CMK (cell line): ENCODE data around the gene INTS3.
"Not testable (repeated sequence)": the region's sequence is repeated elsewhere in the genome, so short reads cannot be mapped to it uniquely, and the experiment has no call there.

Source experiments
- DNase-seq: peaks from one replicate; pipeline ENCODE4 v3.0.0-alpha.2; 2010; ENCODE audit warnings: low read depth

Gene INTS3

DNA sequence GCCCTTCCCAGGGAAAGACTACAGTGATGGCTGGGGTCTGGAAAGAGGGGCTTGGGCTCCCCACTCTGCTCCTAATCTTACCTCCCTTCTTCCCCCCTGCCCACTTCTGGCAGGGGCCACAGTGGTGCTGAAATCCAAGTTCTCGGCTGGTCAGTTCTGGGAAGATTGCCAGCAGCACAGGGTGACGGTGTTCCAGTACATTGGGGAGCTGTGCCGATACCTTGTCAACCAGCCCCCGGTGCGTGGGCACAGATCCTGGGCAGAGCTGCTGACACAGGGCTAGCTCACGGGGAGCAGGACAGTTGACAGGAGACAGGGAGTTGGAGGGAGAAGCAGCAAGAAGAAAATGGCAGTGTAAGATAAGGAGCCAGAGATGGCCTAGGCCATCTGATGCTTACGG, 49.8 kb downstream of the INTS3 start:
- DNase-seq = no peak

DNA sequence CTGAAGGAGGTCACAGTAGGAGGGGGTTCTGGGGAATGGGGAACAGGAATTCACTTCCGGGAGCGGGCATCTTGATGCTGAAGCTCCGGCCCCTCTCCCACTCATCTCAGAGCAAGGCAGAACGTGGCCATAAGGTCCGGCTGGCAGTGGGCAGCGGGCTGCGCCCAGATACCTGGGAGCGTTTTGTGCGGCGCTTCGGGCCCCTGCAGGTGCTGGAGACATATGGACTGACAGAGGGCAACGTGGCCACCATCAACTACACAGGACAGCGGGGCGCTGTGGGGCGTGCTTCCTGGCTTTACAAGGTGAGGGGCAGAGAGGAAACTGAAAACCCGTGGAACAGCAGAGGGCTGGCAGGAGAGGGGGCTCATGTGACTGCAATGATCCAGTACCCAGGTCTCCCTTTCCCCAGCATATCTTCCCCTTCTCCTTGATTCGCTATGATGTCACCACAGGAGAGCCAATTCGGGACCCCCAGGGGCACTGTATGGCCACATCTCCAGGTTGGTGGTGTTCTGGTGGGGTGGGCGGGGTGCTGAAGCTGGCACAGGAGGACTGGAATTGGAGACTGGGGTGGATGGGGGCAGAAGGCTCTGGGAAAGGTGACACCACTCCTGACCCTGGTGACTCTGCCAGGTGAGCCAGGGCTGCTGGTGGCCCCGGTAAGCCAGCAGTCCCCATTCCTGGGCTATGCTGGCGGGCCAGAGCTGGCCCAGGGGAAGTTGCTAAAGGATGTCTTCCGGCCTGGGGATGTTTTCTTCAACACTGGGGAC, 50.4 kb downstream of the INTS3 start:
- DNase-seq = no peak

DNA sequence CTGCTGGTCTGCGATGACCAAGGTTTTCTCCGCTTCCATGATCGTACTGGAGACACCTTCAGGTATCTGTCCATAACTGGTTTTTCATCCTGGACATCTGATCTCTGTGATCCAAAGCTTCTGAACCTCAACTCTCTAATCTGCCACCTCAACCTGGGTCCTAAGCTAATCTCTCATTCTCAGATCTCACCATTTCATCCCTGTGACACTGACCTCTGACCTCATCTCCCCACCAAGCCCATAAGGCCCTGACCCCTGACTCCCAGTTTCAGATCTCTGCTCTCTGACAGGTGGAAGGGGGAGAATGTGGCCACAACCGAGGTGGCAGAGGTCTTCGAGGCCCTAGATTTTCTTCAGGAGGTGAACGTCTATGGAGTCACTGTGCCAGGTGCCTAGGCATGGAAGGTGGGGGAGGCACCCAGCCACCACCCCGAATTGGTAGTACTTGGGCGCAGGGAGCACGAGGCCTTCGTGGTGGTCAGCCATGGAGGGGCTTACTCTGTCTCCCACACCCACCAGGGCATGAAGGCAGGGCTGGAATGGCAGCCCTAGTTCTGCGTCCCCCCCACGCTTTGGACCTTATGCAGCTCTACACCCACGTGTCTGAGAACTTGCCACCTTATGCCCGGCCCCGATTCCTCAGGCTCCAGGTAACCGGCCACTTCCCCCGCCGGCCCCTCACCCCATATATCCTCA, 51.1 kb downstream of the INTS3 start:
- DNase-seq = no peak

DNA sequence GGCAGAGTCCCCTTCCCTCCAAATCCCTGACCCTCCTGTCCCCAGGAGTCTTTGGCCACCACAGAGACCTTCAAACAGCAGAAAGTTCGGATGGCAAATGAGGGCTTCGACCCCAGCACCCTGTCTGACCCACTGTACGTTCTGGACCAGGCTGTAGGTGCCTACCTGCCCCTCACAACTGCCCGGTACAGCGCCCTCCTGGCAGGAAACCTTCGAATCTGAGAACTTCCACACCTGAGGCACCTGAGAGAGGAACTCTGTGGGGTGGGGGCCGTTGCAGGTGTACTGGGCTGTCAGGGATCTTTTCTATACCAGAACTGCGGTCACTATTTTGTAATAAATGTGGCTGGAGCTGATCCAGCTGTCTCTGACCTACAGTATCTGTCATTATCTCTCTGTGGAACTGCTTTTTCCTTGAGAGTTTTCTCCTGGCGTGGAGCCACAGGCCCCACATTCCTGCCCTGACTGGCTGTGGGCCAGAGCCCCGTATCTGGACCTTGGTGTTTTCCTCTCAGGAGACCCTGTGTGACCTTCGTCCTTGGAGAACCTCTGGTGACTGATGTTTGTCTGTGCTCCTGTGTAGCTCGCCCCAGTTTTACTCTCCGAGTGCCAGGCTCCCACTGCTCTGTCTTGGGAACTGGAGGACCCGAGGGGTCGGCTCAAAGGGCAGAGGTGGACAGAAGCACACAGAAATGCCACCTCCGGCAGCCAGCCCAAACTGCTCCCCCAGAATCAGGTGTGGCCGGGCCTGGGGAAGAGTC, 52.1 kb downstream of the INTS3 start:
- no peak for DNase-seq

DNA sequence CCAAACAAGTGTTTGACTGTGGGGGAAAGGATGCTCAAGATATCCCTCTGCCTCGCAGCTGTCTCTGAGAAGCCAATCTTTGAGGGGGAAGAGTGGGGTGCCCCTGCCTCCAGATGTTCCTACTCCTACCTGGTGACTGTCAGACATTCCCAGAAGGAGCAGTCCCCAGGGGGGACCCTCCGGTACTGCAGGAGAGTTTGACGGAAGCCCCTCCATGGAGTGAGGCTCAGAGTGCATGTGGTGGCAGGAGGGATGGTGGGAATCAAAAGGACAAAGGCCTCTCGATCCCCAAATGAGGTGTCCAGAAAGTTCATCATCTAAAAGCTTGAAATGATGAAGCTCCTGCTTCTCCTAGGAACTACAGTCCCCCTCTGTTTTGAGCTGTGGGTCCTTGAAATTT, 52.7 kb downstream of the INTS3 start:
- DNase-seq = no peak

DNA sequence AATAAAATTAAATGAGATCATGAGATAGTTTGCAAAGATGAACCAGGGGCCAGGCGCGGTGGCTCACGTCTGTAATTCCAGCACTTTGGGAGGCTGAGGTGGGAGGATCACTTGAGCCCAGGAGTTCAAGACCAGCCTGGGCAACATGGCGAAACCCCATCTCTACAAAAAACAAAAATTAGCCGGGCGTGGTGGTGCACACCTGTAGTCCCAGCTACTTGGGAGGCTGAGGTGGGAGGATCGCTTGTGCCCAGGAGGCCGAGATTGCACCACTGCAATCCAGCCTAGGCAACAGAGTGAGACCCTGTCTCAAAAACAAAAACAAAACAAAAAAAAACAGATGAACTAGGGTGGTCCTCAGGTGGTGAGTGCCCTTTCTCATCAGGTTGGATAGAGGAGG, 54.8 kb downstream of the INTS3 start:
- not testable (repeated sequence) for DNase-seq

DNA sequence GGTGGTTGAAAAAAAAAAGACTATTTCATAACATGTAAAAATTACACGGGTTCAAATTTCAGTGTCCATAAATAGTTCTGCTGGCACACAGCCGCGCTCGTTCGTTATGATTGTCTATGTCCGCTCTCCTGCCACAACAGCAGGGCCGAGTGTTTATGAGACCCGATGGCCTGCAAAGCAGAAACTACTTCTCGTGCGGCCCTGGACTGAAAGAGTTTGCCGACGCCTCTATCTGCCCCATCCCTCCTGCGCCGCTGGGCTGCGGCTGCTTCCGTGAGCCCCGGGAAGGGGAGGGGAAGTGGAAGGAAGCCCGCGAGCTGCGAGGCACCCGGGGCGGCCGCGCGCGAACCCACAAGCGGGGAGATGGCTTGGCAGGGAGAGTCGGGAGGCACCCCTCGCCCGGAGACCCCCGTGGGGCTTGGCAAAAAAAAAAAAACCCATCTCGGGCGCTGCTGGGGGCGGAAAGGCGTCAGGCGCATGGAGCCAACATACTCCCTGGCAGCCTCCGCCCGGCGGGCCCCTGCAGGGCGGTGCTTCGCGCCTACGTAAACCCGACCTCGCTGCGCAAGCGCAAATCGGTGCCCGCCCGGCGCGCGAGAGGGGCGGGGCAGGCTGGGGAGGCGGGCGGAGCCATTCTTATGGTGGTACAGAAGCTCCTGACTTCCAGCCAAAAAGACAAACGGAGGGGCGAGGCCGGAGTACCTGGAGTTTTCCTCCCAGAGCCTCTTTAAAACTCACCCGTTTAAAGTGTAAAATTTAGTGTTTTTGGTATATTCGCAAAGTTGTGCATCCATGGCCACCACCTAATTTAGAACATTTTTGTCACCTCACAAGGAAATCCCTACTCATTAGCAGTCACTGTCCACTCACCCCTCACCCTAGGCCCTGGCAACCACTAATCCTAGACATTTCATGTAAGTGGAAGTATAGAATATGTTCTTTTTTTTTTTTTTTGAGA, 55.7 kb downstream of the INTS3 start:
- peak; percentile 67 for DNase-seq

DNA sequence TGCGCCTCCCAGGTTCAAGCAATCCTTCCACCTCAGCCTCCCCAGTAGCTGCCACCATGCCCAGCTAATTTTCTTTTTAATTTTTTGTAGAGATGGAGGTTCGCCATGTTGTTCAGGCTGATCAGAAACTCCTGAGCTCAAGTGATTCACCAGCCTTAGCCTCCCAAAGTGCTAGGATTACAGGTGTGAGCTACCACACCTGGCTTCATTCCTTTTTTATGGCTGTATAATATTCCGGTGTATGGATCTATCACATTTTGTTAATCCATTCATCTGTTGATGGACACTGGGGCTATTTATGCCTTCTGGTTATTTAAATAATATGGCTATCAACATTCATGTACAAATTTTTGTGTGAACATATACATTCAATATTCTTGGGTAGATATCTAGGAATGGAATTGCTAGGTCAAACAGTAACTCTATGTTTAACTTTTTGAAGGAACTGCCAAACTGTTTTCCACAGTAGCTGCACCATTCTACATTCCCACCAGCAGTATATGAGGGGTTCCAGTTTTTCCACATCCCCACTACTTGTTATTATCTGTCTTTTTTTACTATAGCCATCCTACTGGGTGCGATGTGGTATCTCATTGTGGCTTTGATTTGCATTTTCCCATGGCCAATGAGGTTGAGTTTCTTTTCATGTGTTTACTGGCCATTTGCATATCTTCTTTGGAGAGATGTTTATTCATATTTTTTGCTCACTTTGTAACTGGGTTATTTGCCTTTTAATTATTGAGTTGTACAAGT, 58.4 kb downstream of the INTS3 start:
- no peak for DNase-seq

DNA sequence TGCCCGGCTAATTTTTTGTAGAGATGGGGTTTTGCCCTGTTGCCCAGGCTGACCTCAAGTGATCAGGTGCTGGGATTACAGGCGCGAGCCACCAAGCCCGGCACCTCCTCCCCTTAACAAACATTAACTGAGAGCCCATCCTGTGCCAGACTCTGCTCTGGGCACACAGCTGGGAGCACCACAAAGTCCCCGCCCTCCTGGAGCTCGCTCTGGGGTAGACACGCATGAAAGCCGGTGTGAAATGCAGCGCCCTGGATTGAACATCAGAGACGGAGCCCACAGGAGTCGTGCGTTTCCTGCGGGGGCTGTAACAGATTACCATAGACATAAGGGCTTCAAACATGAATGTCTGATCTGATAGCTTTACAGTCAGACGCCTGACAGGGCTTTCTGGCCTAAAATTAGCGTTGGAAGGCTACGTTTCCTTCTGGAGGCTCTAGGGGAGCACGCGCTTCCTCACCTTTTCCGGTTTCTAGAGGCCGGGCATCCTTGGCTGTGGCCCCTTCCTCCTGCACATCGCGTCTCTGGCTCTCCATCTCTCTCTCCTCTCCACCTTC, 61.7 kb downstream of the INTS3 start:
- no peak for DNase-seq

DNA sequence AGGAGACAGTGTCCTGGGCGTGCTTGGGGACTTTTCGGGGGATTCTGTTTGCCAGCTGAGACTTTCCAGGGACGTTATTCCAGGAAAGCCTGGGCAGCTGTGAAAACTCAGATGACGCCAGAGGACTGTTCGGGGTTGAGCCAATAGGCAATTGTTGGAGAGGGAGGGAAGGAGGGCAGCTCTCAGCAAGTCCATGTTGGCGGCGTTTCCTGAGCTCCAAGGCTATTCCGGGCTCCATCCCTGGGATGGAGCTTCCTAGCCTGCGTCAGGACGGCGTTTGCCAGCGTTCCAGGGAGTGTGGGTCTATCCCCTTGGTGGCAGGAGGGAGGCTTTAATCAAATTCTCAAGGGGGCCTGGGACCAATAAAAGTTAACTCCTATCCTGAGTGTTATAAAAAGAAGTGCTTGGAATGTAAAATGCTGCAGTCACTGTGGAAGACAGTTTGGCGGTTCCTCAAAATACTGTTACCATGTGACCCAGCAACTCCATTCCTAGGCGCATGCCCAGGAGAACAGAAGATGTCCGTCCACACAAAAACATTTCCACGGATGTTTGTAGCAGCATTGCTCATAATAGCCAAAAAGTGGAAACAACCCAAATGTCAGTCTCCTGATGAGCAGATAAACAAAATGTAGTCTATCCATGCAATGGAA, 62.6 kb downstream of the INTS3 start:
- no peak for DNase-seq

DNA sequence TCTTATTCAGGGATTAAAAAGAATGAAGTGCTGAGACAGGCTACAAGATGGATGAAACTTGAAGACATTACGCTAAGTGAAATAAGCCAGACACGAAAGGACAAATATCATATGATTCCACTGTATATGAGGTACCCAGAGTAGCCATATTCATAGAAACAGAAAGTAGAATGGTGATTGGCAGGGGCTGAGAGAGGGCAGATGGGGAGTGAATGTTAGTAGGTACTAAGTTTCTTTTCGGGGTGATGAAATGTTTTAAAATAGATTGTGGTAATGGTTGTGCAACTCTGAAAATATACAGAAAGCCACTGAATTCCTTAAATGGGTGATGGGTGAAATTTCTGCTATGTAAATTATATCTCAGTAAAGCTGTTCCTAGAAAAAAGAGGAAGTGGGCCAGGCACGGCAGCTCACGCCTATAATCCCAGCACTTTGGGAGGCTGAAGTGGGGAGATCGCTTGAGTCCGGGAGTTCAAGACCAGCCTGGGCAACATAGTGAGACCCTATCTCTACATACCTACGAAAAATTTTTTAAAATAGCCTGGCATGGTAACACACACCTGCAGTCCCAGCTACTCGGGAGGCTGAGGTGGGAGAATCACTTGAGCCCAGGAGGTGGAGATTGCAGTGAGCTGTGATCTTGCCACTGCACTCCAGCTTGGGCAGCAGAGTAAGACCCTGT, 63.3 kb downstream of the INTS3 start:
- no peak for DNase-seq

DNA sequence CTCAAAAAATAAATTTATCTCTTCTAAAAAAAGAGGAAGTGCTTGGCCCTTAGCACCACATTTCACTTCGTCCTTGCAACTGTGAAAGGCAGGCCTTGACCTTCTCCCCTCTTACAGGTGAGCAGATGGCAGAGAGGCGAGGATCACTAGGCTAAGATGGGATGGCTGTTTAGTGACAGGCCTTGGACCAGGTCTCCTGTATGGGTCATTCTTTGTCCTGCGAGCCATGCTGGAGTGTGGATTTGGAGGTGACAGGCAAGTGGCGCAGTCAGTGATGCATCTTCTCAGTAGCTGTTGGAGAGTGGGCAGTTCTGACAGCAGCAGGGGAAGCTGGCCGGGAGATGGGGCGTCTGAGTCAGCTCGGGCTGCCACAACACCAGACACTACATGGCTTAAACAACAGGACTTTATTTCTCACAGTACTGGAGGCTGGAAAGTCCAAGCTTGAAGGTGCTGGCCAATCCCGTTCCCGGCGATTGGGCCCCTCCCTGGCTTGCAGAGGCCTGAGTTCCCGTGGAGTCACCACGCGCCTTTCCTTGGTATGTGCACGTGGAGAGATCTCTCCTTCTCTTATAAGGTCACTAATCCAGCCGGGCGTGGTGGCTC, 63.9 kb downstream of the INTS3 start:
- DNase-seq = no peak

DNA sequence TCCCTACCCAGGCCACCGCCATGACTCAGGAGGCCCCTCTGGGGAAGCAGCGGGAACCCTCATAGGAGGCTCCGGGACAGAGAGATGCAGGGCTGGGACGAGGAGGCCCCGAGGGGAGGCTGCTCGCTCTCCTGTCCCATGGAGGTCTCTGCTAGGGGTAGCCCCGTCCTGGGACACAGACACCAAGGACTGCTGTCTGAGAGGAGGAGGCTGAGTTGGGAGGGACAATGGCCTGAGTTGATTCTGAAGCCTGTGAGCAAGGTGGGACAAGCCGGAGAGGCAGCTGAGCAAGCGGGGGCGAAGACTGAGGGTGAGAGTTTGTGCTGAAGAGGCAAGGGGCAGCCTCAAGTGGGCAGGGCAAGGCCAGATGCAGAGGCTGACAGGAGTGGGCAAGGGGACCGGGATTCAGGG, 64.8 kb downstream of the INTS3 start:
- no peak for DNase-seq

DNA sequence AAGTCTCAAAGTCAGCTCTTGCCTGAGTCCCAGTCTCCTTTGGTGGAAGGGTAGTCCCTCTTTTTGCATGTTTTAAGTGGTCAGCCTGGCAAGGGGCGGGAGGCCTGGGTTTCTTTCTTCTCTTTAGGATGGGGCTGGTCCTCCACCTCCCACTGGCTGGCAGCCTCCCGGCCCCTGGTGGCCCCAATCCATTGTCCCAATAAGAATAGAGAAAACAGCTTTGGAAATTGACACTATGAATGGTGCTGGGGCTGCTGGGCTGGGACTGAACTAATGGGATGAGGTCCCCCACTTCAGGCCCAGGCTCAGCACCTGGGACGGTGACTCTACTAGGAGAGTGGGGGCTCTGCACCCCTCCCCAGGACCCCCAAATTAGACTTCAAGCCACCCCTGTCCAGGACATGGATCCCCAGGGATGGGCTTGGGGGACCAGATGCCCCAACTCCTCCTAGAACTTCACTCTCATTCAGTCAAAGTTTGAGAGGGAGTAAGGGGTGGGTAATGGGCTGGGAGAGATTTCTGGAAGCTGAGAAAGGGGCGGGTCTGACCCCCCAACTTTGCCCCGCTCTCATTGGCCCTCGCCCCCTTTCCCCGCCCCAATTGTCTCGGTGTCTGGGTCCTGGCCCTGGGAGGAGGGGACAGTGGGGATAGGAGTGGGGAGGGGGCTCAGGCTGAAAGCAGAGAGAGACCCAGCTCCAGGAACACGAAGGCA, 65.6 kb downstream of the INTS3 start:
- DNase-seq = no peak

DNA sequence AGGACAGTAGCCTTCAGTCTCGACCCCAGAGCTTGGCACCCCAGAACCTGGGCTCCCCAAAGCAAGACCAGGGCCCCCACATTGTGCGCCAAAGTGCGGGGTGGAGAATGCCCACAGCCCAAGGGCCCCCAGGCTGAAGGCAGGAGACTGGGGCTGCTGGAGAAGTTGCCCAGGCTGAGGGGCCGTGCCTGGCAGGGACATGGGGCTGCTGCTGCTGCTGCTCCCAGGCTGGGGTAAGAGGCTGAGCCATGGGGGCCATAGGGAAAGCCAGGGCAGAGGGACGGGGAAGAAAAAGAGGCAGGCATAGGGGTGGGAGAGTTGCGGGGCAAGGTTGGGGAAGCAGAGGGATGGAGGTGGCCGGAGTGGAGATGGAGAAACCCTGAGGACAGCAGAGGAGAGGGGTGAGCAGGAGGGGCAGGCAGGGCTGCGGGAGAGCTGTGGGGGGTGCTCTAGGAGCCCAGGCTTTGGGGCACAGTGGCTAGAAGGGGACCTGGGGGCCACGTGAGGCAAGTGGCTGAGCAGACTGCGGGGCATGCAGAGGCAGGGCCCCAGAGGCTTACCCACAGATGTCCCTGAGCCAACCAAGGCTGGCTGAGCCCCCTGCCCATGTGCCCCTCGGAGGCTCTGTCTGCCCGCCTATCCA, 66.2 kb downstream of the INTS3 start:
- DNase-seq = no peak

DNA sequence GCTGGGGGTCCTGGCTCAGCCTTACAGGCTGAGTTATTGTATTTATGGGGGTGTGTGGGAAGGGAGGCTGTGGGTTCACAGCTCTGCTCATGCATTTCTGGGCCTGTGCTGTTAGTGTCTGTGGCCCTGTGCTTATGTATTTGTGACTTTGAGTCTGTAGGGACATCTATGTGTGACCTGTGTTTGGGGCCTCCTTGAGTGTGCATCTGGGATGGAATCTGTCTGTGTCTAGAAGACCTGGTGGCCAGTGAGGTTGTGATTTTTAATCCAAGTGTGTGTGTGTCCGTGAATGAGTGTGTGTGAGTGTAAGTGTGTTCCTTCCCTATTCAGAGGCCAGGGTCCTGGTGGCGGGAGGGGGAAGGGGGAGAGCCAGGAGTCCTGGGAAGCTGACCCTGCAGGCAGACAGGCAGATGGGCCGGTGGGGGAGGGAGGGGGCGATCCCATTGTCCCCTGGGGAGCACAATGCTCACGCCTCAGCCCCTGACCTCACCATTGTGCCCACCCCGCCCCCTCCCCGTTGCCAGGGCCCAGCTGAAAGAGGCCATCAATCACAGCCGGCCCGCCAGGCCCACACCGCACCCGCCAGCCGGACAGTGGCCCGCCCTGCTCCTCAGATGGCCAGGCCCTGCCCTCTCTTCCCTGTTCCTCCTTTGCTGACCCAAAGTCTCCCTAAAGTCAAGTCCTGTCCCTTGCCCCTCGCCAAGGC, 66.9 kb downstream of the INTS3 start:
- DNase-seq = no peak

DNA sequence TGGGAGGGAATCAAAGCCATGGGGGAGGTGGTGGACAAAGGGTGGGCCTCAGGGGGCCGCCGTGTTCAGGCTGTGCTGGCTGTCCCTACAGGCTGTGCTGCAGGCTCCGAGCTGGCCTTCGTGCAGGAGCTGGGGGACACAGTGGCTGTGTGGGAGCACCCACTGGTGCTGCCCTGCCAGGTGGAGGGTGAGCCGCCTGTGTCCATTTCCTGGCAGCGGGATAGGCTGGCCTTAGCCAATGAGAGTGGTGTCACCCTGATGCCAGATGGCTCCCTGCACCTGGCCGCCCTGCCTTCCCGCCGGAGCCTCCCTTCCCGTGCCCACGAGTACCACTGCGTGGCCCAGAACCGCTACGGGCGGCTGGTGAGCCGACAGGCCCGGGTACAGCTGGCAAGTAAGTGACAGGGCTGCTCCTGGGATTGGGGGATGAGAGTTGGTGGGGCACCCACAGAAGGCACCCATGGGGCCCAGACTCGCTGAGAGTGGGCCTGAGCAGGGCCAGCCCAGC, 67.5 kb downstream of the INTS3 start:
- DNase-seq = no peak
